Measurements from ENCODE around the gene TRIM38.

The TRIM38 gene

GRCh38 chr6:25962149-25963127 lies at the start of gene TRIM38:
TSS of gene TRIM38 (plus strand) at chr6:25962802. CDS start at chr6:25966523, 3,721 bp downstream.
- no peak for TF ChIP-seq CTCF (IDR thresholded peaks at IDR 0.05)

- no peak for TF ChIP-seq CTCF (IDR thresholded peaks at IDR 0.05)
Observed at GRCh38 chr6:25913741-25914140, 48.9 kb upstream of the TRIM38 start.

DNA sequence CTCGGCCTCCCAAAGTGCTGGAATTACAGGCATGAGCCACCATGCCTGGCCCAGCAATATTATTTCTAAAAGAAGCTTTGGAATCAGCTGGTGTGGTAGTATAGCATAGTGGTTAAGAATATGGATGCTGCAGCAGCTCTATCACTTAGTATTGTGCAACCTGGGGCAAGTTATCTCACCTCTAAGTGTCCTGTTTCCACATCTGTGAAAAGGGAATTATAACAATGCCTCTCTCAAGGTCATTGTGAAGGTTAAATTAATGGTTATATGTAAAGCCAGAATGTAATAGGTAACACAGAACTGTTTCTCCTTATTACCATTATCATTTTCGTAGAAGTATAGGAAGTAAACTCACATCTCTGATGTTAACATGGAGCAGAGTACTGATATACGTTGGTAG lies 46.3 kb upstream of the TRIM38 start:
- TF ChIP-seq CTCF (IDR thresholded peaks at IDR 0.05) = no peak

DNA sequence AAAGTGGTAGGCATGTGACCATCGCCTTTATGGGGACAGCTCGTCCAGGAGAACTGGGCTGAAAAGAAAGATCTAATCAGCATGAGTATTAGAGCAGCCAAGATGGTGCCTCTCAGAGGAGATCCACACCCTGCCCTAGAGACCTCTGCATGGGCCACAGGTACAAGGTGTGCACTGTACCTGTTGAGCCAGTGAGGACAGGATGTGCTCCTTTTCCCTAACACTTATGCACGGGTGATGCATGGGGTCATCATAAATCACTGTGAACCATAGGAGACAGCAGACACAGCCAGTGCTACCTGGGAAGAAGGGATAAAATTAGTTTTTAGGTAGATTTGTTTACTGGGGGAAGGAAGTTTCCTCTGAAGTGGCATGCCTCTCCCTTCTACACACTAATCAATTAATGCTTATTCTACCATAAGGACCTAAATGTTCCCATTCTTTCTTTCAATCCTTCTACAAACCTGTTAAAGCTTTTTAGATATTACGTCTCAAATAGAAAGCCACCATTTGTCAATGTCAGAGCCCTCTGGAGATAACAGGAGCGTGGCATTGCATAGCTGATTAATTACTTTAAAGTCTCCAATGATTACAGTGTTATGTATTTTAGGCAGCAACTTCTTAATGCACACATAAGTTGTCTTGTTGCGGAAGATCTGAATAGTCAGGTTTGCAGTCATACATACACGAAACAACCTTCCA lies 45.7 kb upstream of the TRIM38 start:
- TF ChIP-seq CTCF (IDR thresholded peaks at IDR 0.05) = no peak

- no peak for TF ChIP-seq CTCF (IDR thresholded peaks at IDR 0.05)
Observed at GRCh38 chr6:25918083-25918683, 44.4 kb upstream of the TRIM38 start.

DNA sequence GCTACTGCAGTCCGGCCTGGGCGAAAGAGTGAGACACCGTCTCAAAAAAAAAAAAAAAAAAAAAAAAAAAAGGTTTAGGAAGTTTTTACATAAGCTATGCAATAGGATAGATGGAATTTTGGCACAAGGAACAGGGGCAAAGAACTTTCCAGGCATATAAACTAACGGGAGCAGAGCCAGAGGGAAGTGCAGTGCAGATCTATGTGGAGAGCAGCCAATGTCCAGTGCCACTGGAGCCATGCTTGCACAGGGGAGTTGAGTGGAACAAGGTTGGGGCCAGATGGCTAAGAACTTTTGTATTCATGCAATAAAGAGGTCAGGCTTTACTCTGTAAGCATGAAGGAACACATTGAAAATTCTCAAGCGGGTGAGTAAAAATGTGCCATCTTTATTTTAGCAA lies 42.9 kb upstream of the TRIM38 start:
- TF ChIP-seq CTCF (IDR thresholded peaks at IDR 0.05) = no peak

- no peak for TF ChIP-seq CTCF (IDR thresholded peaks at IDR 0.05)
Observed at GRCh38 chr6:25921525-25922203, 40.9 kb upstream of the TRIM38 start.
